ENCODE measurements around the gene B3GAT1.

The B3GAT1 gene

GRCh38 chr11:134390706-134391569, 21.1 kb downstream of the B3GAT1 start:
- DNase-seq (ENCODE audit: low spot score) = no peak

GRCh38 chr11:134389464-134390180, 22.4 kb downstream of the B3GAT1 start:
- DNase-seq (ENCODE audit: low spot score) = no peak

- DNase-seq (ENCODE audit: low spot score) = no peak
Measured at GRCh38 chr11:134388590-134388989, 23.5 kb downstream of the B3GAT1 start.

- DNase-seq (ENCODE audit: low spot score) = no peak
Measured at GRCh38 chr11:134387501-134387900, 24.5 kb downstream of the B3GAT1 start.

- DNase-seq (ENCODE audit: low spot score) = no peak
Measured at GRCh38 chr11:134386945-134387344, 25.1 kb downstream of the B3GAT1 start.

GRCh38 chr11:134385774-134386565, 26.1 kb downstream of the B3GAT1 start:
- no peak for DNase-seq (ENCODE audit: low spot score)

GRCh38 chr11:134385171-134385570, 26.9 kb downstream of the B3GAT1 start:
- DNase-seq (ENCODE audit: low spot score) = no peak

- no peak for DNase-seq (ENCODE audit: low spot score)
Measured at GRCh38 chr11:134384406-134384805, 27.6 kb downstream of the B3GAT1 start.

- no peak for DNase-seq (ENCODE audit: low spot score)
Measured at GRCh38 chr11:134383576-134384221, 28.3 kb downstream of the B3GAT1 start.

- no peak for DNase-seq (ENCODE audit: low spot score)
Measured at GRCh38 chr11:134382830-134383229, 29.2 kb downstream of the B3GAT1 start.

- no peak for DNase-seq (ENCODE audit: low spot score)
Measured at GRCh38 chr11:134382257-134382656, 29.8 kb downstream of the B3GAT1 start.

- DNase-seq (ENCODE audit: low spot score) = no peak
Measured at GRCh38 chr11:134380785-134381184, 31.3 kb downstream of the B3GAT1 start.

GRCh38 chr11:134380229-134380628, 31.8 kb downstream of the B3GAT1 start:
- no peak for DNase-seq (ENCODE audit: low spot score)

- DNase-seq (ENCODE audit: low spot score) = no peak
Measured at GRCh38 chr11:134379241-134379640, 32.8 kb downstream of the B3GAT1 start.

- no peak for DNase-seq (ENCODE audit: low spot score)
Measured at GRCh38 chr11:134377876-134378275, 34.2 kb downstream of the B3GAT1 start.

- no peak for DNase-seq (ENCODE audit: low spot score)
Measured at GRCh38 chr11:134376150-134376921, 35.7 kb downstream of the B3GAT1 start.

GRCh38 chr11:134374891-134375550, 37.0 kb downstream of the B3GAT1 start:
- DNase-seq (ENCODE audit: low spot score) = no peak

GRCh38 chr11:134374171-134374570, 37.9 kb downstream of the B3GAT1 start:
- no peak for DNase-seq (ENCODE audit: low spot score)

- DNase-seq (ENCODE audit: low spot score) = no peak
Measured at GRCh38 chr11:134373591-134374052, 38.4 kb downstream of the B3GAT1 start.

- no peak for DNase-seq (ENCODE audit: low spot score)
Measured at GRCh38 chr11:134372961-134373360, 39.1 kb downstream of the B3GAT1 start.

GRCh38 chr11:134372536-134372935, 39.5 kb downstream of the B3GAT1 start:
- DNase-seq (ENCODE audit: low spot score) = no peak
